Fibroblast of lung (primary cell): ENCODE results near the gene ENPP7. TPM values are rescaled to one million over a fixed set of nuclear protein-coding genes. Genes with fewer than 3 reads are reported as not detected.

ENCODE experiments used
- DNase-seq, 2 donors: peaks; one replicate each; pipeline versions ENCODE4 v3.0.0 to v3.0.0-alpha.2; 2010; ENCODE audit warnings: low read depth in 2 of 2
- H2AFZ ChIP-seq: 2 replicates; pipeline ENCODE4 v1.5.1; 2012; ENCODE audit warnings: low read length, control low read depth, inconsistent platforms
- H3K27ac ChIP-seq: 2 replicates; pipeline ENCODE4 v1.5.1; 2011; ENCODE audit warnings: low read length, control low read depth; ENCODE audit not compliant: insufficient read depth
- H3K27me3 ChIP-seq: 2 replicates; pipeline ENCODE4 v1.5.1; 2011; ENCODE audit warnings: mild to moderate bottlenecking, low read length; ENCODE audit not compliant: control insufficient read depth, insufficient read depth
- H3K36me3 ChIP-seq: 2 replicates; pipeline ENCODE4 v1.5.1; 2011; ENCODE audit warnings: low read length; ENCODE audit not compliant: control insufficient read depth, insufficient read depth
- H3K4me1 ChIP-seq: 2 replicates; pipeline ENCODE4 v1.5.1; 2011; ENCODE audit warnings: low read length; ENCODE audit not compliant: control insufficient read depth, insufficient read depth; ENCODE audit errors: extremely low read depth
- H3K4me2 ChIP-seq: 2 replicates; pipeline ENCODE4 v1.5.1; 2011; ENCODE audit warnings: low read length, control low read depth; ENCODE audit not compliant: insufficient read depth; ENCODE audit errors: extremely low read depth
- H3K4me3 ChIP-seq, 4 experiments: fragments of 200-600 bp in 1 of 4; sonication (generic) in 1 of 4; replicated peaks in 1 of 4; 2 replicates each; pipeline ENCODE4 v1.5.1; 2011 to 2016; ENCODE audit warnings: low read length in 4 of 4, low read depth in 3 of 4, mild to moderate bottlenecking in 3 of 4, control low read depth in 2 of 4, inconsistent platforms in 1 of 4, mixed read lengths in 1 of 4; ENCODE audit not compliant: insufficient read depth in 1 of 4; ENCODE audit errors: control extremely low read depth in 1 of 4
- H3K79me2 ChIP-seq: 2 replicates; pipeline ENCODE4 v1.5.1; 2012; ENCODE audit warnings: mild to moderate bottlenecking, low read length, inconsistent platforms; ENCODE audit not compliant: control insufficient read depth, insufficient read depth
- H3K9ac ChIP-seq: 2 replicates; pipeline ENCODE4 v1.5.1; 2011; ENCODE audit warnings: mild to moderate bottlenecking, low read length, control low read depth; ENCODE audit not compliant: insufficient read depth
- H3K9me3 ChIP-seq: 2 replicates; pipeline ENCODE4 v1.5.1; 2012; ENCODE audit warnings: low read depth, low read length; ENCODE audit not compliant: control insufficient read depth, insufficient read depth
- H4K20me1 ChIP-seq: 2 replicates; pipeline ENCODE4 v1.5.1; 2011; ENCODE audit warnings: low read length; ENCODE audit not compliant: control insufficient read depth, insufficient read depth; ENCODE audit errors: extremely low read depth
- CTCF ChIP-seq, 2 donors: IDR thresholded peaks in 1 of 2; conservative IDR thresholded peaks in 1 of 2; 1 replicate in 1 of 2; 2 replicates in 1 of 2; pipeline ENCODE4 v1.5.1; 2011 to 2012; ENCODE audit warnings: low read length in 2 of 2, control low read depth in 1 of 2, inconsistent platforms in 1 of 2, low read depth in 1 of 2, mild to moderate bottlenecking in 1 of 2
- EZH2 ChIP-seq: IDR thresholded peaks from 2 replicates; pipeline ENCODE4 v1.5.1; 2012; ENCODE audit warnings: low read length, control low read depth, mild to moderate bottlenecking; ENCODE audit errors: missing control alignments
- polyA plus RNA-seq, 2 donors: library from polyadenylated mRNA; depleted of rRNA in 1 of 2; stranded (reverse) in 1 of 2; unstranded in 1 of 2; fragments of >200 nt; gene quantifications; 2 replicates each; pipeline ENCODE4 v1.2.1, GENCODE V29; 2011 to 2012; ENCODE audit warnings: missing spikeins in 1 of 2
- total RNA-seq: library from RNA; depleted of rRNA; stranded (reverse); fragments of >200 nt; gene quantifications from 2 replicates; pipeline ENCODE4 v1.2.1, GENCODE V29; 2014

The ENPP7 gene
- total and polyA plus RNA-seq, 2 donors (not counting 1 experiment from before 2014, with no cell fraction given), result not detected

- Histone ChIP-seq H2AFZ (no peak overlapping the region), H3K27ac (no peak overlapping the region), H3K79me2 (no peaks in the 10 kb centered on the region), H4K20me1 (no peaks in the 10 kb centered on the region), H3K4me3 (no peak overlapping the region), H3K36me3 (no peaks in the 10 kb centered on the region), H3K27me3 (peaks cover 2% of the 10 kb centered on the region), H3K4me2 (no peak overlapping the region), H3K9me3 (no peaks in the 10 kb centered on the region), H3K9ac (no peak overlapping the region), H3K4me1 (no peaks in the 10 kb centered on the region)
- no peak for TF ChIP-seq CTCF (conservative IDR thresholded peaks at IDR 0.05 in 1 of 2, IDR thresholded peaks at IDR 0.05 in 1 of 2; ENCODE audit: low read depth in 1 of 2, low read length in 2 of 2)
- TF ChIP-seq EZH2, result no peak
- DNase-seq, result no peak
Measured at GRCh38 chr17:79735096-79735495, 4.4 kb downstream of the ENPP7 start.

GRCh38 chr17:79737046-79737921 is 6.5 kb downstream of the ENPP7 start:
- no peaks in the 10 kb centered on the region for H4K20me1 ChIP-seq
- DNase-seq, result no peak
- no peaks in the 10 kb centered on the region for H3K79me2 ChIP-seq
- no peak overlapping the region for H2AFZ ChIP-seq
- no peak overlapping the region for H3K9ac ChIP-seq
- no peak overlapping the region for H3K4me3 ChIP-seq
- no peak overlapping the region for H3K4me2 ChIP-seq
- no peaks in the 10 kb centered on the region for H3K9me3 ChIP-seq
- H3K4me1 ChIP-seq, result no peaks in the 10 kb centered on the region
- H3K27ac ChIP-seq, result no peak overlapping the region
- no peaks in the 10 kb centered on the region for H3K36me3 ChIP-seq
- TF ChIP-seq EZH2, result no peak
- no peak for TF ChIP-seq CTCF (conservative IDR thresholded peaks at IDR 0.05 in 1 of 2, IDR thresholded peaks at IDR 0.05 in 1 of 2; ENCODE audit: low read depth in 1 of 2, low read length in 2 of 2)
- peaks cover 3% of the 10 kb centered on the region for H3K27me3 ChIP-seq

- Histone ChIP-seq H3K36me3 (no peaks in the 10 kb centered on the region), H3K4me3 (no peak overlapping the region), H2AFZ (no peak overlapping the region), H3K27ac (no peak overlapping the region), H3K79me2 (no peaks in the 10 kb centered on the region), H3K9ac (no peak overlapping the region), H3K9me3 (no peaks in the 10 kb centered on the region), H4K20me1 (no peaks in the 10 kb centered on the region), H3K4me2 (no peak overlapping the region), H3K27me3 (peaks cover 3% of the 10 kb centered on the region), H3K4me1 (no peaks in the 10 kb centered on the region)
- TF ChIP-seq CTCF (conservative IDR thresholded peaks at IDR 0.05 in 1 of 2, IDR thresholded peaks at IDR 0.05 in 1 of 2; ENCODE audit: low read depth in 1 of 2, low read length in 2 of 2) (no peak), EZH2 (no peak)
- no peak for DNase-seq
Measured at GRCh38 chr17:79737922-79738578, 7.3 kb downstream of the ENPP7 start.
